GM20431 (cell line): ENCODE measurements around the gene KCNS3.

Experiments used
- in situ Hi-C: fragments of 300-500 bp; cut with MseI, MboI; formaldehyde crosslinking; loops from one replicate; pipeline ENCODE4 v1.15.0; 2020; ENCODE audit warnings: low sequenced_read_pairs; ENCODE audit not compliant: unreplicated experiment

Gene KCNS3

GRCh38 chr2:17976871-17977746 lies 98.6 kb downstream of the KCNS3 start:
- in situ Hi-C loops, result no loop called here

DNA sequence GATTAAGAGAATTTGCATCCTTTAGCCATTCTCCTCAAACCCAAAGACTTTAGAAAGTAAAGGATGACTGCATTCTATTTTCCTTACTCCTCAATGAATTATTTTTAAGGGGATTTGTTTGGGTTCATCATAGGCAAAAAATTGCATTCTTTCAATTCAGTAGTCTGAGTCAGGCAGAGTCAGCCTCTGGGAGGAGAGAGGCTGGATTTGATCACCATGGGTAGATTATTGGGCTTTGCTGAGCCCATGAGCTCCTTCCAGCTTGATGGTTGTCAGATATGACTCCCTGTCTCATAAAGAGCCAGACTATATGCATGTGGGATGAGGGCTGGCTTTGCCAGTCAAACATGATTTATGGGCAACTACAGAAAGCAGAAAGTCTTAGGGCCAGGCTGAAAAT lies 101.2 kb downstream of the KCNS3 start:
- in situ Hi-C loops, result no loop called here

DNA sequence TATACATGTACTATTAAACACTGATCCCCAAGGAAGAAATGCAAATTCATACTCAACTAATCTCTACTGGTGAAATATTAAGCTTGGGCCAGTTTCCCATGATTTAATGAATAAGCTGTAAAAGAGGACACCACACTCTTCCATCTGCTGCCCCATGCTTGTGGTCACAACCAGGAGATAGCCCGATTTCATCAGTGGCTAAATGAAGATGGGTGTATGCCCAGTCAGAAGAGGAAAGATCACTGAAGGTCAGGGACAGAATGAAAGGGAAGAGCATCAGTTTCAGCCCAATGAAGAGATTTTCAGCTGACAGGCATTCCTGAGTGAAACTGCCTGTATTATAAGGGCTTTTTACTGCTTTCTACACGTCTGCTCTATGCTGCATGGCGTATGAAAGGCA lies 103.5 kb downstream of the KCNS3 start:
- in situ Hi-C loops, result no loop called here
